Measurements from ENCODE around the gene QPRT.

DNA sequence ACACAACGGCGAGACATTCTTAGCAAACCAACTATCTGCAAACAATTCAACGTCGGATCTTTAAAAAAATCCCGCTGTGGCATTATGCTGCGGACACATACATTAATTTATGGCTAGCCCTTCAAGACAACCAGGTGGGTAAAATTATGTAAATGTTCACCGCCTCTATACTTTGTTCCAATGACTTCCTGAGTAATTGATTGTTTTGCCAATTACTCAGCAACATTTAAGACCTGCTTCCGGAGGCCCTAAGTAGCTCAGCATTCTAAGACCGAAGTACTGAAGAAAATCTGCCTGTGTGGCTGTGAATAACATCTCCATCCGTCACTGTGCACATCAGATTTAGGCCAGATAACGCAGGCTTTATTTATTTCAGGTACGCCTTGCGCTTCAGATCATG, 23.3 kb downstream of the QPRT start:
- TF ChIP-seq IRF2 (CRISPR knock-in tag; IDR thresholded peaks at IDR 0.05; ENCODE audit: borderline replicate concordance, low read depth) = no peak
- no peak for TF ChIP-seq CTCF (IDR thresholded peaks at IDR 0.05)
- no peak for TF ChIP-seq ETV6 (CRISPR knock-in tag; IDR thresholded peaks at IDR 0.05)
- no peak for TF ChIP-seq NFE2L1 (CRISPR knock-in tag; IDR thresholded peaks at IDR 0.05)
- TF ChIP-seq ZNF138 (CRISPR knock-in tag; conservative IDR thresholded peaks at IDR 0.05) = no peak
- TF ChIP-seq, protein P1, sequence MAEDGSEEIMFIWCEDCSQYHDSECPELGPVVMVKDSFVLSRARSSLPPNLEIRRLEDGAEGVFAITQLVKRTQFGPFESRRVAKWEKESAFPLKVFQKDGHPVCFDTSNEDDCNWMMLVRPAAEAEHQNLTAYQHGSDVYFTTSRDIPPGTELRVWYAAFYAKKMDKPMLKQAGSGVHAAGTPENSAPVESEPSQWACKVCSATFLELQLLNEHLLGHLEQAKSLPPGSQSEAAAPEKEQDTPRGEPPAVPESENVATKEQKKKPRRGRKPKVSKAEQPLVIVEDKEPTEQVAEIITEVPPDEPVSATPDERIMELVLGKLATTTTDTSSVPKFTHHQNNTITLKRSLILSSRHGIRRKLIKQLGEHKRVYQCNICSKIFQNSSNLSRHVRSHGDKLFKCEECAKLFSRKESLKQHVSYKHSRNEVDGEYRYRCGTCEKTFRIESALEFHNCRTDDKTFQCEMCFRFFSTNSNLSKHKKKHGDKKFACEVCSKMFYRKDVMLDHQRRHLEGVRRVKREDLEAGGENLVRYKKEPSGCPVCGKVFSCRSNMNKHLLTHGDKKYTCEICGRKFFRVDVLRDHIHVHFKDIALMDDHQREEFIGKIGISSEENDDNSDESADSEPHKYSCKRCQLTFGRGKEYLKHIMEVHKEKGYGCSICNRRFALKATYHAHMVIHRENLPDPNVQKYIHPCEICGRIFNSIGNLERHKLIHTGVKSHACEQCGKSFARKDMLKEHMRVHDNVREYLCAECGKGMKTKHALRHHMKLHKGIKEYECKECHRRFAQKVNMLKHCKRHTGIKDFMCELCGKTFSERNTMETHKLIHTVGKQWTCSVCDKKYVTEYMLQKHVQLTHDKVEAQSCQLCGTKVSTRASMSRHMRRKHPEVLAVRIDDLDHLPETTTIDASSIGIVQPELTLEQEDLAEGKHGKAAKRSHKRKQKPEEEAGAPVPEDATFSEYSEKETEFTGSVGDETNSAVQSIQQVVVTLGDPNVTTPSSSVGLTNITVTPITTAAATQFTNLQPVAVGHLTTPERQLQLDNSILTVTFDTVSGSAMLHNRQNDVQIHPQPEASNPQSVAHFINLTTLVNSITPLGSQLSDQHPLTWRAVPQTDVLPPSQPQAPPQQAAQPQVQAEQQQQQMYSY (CRISPR knock-in tag; IDR thresholded peaks at IDR 0.05) = no peak
- no peak for TF ChIP-seq HMGXB4 (CRISPR knock-in tag; IDR thresholded peaks at IDR 0.05)
- TF ChIP-seq, protein P2, sequence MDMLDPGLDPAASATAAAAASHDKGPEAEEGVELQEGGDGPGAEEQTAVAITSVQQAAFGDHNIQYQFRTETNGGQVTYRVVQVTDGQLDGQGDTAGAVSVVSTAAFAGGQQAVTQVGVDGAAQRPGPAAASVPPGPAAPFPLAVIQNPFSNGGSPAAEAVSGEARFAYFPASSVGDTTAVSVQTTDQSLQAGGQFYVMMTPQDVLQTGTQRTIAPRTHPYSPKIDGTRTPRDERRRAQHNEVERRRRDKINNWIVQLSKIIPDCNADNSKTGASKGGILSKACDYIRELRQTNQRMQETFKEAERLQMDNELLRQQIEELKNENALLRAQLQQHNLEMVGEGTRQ (CRISPR knock-in tag; IDR thresholded peaks at IDR 0.05) = no peak
- TF ChIP-seq GABPB1 (CRISPR knock-in tag; IDR thresholded peaks at IDR 0.05) = no peak
- TF ChIP-seq ZNF532 (CRISPR knock-in tag; IDR thresholded peaks at IDR 0.05; ENCODE audit: borderline replicate concordance) = no peak
- TF ChIP-seq ZNF416 (CRISPR knock-in tag; IDR thresholded peaks at IDR 0.05) = no peak
- TF ChIP-seq CBFB (CRISPR knock-in tag; IDR thresholded peaks at IDR 0.05; ENCODE audit: low read depth) = no peak
